ENCODE results near the gene TM4SF20. TPM values are rescaled to one million over a fixed set of nuclear protein-coding genes. Genes with fewer than 3 reads are reported as not detected.

Gene TM4SF20
- total RNA-seq (2021) (not detected in 3 replicates), Bru-seq, nascent RNA (percentile 3 among the genes with signal in this experiment)
- long read RNA-seq, experiment 1: 0 reads
- long read RNA-seq, experiment 2: 0 reads
- long read RNA-seq, experiment 3: 0 reads

GRCh38 chr2:227379095-227379494, at the start of gene TM4SF20:
Gene TM4SF20, minus strand, starts transcription at chr2:227379306. Its CDS starts 38 bp downstream, at chr2:227379268.
- H3K36me3 Mint-ChIP-seq: no peaks in the 10 kb centered on the region
- peaks cover 9% of the 10 kb centered on the region for H3K4me1 Mint-ChIP-seq
- no peak within 1 kb of the TSS for H3K4me3 Mint-ChIP-seq
- H3K9me3 Mint-ChIP-seq: no peaks in the 10 kb centered on the region
- TF ChIP-seq ZNF121 (CRISPR knock-in tag; IDR thresholded peaks at IDR 0.05) (no peak), ZNF416 (CRISPR knock-in tag; IDR thresholded peaks at IDR 0.05) (no peak), GTF2I (CRISPR knock-in tag; conservative IDR thresholded peaks at IDR 0.05) (no peak), ZNF317 (CRISPR knock-in tag; IDR thresholded peaks at IDR 0.05; ENCODE audit: borderline replicate concordance, low read depth) (no peak), JAZF1 (CRISPR knock-in tag; IDR thresholded peaks at IDR 0.05) (no peak), ETV6 (CRISPR knock-in tag; IDR thresholded peaks at IDR 0.05) (no peak), ZNF138 (CRISPR knock-in tag; conservative IDR thresholded peaks at IDR 0.05) (no peak), ZNF281 (CRISPR knock-in tag; IDR thresholded peaks at IDR 0.05) (no peak), RELA (CRISPR knock-in tag; IDR thresholded peaks at IDR 0.05; ENCODE audit: borderline replicate concordance) (no peak), CREM (CRISPR knock-in tag; IDR thresholded peaks at IDR 0.05) (no peak), TCF7 (CRISPR knock-in tag; IDR thresholded peaks at IDR 0.05; ENCODE audit: low read depth) (no peak), ELF4 (CRISPR knock-in tag; IDR thresholded peaks at IDR 0.05; ENCODE audit: low read depth) (no peak), SMAD3 (CRISPR knock-in tag; IDR thresholded peaks at IDR 0.05; ENCODE audit: borderline replicate concordance) (no peak), FOXK1 (CRISPR knock-in tag; IDR thresholded peaks at IDR 0.05) (no peak), CTCF (IDR thresholded peaks at IDR 0.05) (no peak), GRHL2 (CRISPR knock-in tag; IDR thresholded peaks at IDR 0.05; ENCODE audit: insufficient replicate concordance, severe bottlenecking) (no peak), TEAD1 (CRISPR knock-in tag; IDR thresholded peaks at IDR 0.05) (no peak), NR2C2 (CRISPR knock-in tag; IDR thresholded peaks at IDR 0.05) (no peak)
- no peak for DNase-seq (ENCODE audit: low spot score)
- H3K27me3 Mint-ChIP-seq (ENCODE audit: low read depth): no peaks in the 10 kb centered on the region
- ChIA-PET POLR2A (no interaction called here), CTCF (interaction anchor here (0.6 kb wide), 1 partner anchor 245 kb away, joined by 4 read pairs; no protein-coding TSS in a partner anchor)
- ATAC-seq: no peak
- no peak within 1 kb of the TSS for H3K27ac Mint-ChIP-seq

GRCh38 chr2:227428731-227429285, 49.7 kb upstream of the TM4SF20 start:
- CTCF ChIA-PET: no interaction called here

More at GRCh38 chr2:227428731-227429285, 49.7 kb upstream of the TM4SF20 start:
- Mint-ChIP-seq H3K9me3 (peaks cover 24% of the 10 kb centered on the region), H3K4me1 (peaks cover 2% of the 10 kb centered on the region), H3K27me3 (ENCODE audit: low read depth) (no peaks in the 10 kb centered on the region), H3K4me3 (no peak overlapping the region), H3K36me3 (peaks cover 17% of the 10 kb centered on the region), H3K27ac (no peak overlapping the region)
- ATAC-seq (no peak), DNase-seq (ENCODE audit: low spot score) (no peak)
- POLR2A ChIA-PET: no interaction called here
- no peak for TF ChIP-seq MYBL2 (CRISPR knock-in tag; IDR thresholded peaks at IDR 0.05)
- TF ChIP-seq ZBTB43 (CRISPR knock-in tag; IDR thresholded peaks at IDR 0.05): no peak
- TF ChIP-seq OVOL2 (CRISPR knock-in tag; IDR thresholded peaks at IDR 0.05; ENCODE audit: borderline replicate concordance): no peak
- no peak for TF ChIP-seq NFYB (CRISPR knock-in tag; conservative IDR thresholded peaks at IDR 0.05; ENCODE audit: low read depth)
- no peak for TF ChIP-seq IRF1 (CRISPR knock-in tag; IDR thresholded peaks at IDR 0.05)
- no peak for TF ChIP-seq ESRRA (CRISPR knock-in tag; IDR thresholded peaks at IDR 0.05; ENCODE audit: borderline replicate concordance)

Measured in WTC11 (cell line).